WTC11 (cell line): Measurements from ENCODE around the gene CDC25B.

Experiments used
- AR ChIP-seq: fragments of 250-450 bp; sonication (Bioruptor Pico); IDR thresholded peaks from 2 replicates; pipeline ENCODE4 v1.9.0; 2021; ENCODE audit warnings: mild to moderate bottlenecking
- CREM ChIP-seq: sonication (generic); formaldehyde crosslinking; IDR thresholded peaks from 2 replicates; pipeline ENCODE4 v1.8.1; 2022; ENCODE audit warnings: mild to moderate bottlenecking, missing genetic modification reagents, moderate library complexity
- CTCF ChIP-seq: fragments of 200-600 bp; IDR thresholded peaks from 2 replicates; pipeline ENCODE4 v1.8.0; 2022; ENCODE audit warnings: antibody characterized with exemption
- E2F1 ChIP-seq: sonication (generic); formaldehyde crosslinking; IDR thresholded peaks from 2 replicates; pipeline ENCODE4 v1.8.0; 2022; ENCODE audit warnings: mild to moderate bottlenecking, missing genetic modification reagents
- GABPB1 ChIP-seq: sonication (generic); formaldehyde crosslinking; IDR thresholded peaks from 2 replicates; pipeline ENCODE4 v1.8.1; 2023; ENCODE audit warnings: mild to moderate bottlenecking, missing genetic modification reagents
- MAX ChIP-seq: sonication (generic); formaldehyde crosslinking; IDR thresholded peaks from 2 replicates; pipeline ENCODE4 v1.8.0; 2022; ENCODE audit warnings: mild to moderate bottlenecking, missing genetic modification reagents
- NR3C1 ChIP-seq: sonication (generic); formaldehyde crosslinking; conservative IDR thresholded peaks from 2 replicates; pipeline ENCODE4 v1.8.1; 2023; ENCODE audit warnings: low read depth, mild to moderate bottlenecking, missing genetic modification reagents
- USF2 ChIP-seq: sonication (generic); formaldehyde crosslinking; IDR thresholded peaks from 2 replicates; pipeline ENCODE4 v1.8.1; 2023; ENCODE audit warnings: mild to moderate bottlenecking, missing genetic modification reagents, moderate library complexity
- ZNF396 ChIP-seq: fragments of 250-450 bp; sonication (Bioruptor Pico); IDR thresholded peaks from 2 replicates; pipeline ENCODE4 v1.8.0; 2021; ENCODE audit warnings: mild to moderate bottlenecking, moderate library complexity, borderline replicate concordance
- ZNF512 ChIP-seq: sonication (generic); formaldehyde crosslinking; IDR thresholded peaks from 2 replicates; pipeline ENCODE4 v1.8.1; 2022; ENCODE audit warnings: missing genetic modification reagents, borderline replicate concordance
- ZSCAN18 ChIP-seq: fragments of 250-450 bp; sonication (Bioruptor Pico); IDR thresholded peaks from 2 replicates; pipeline ENCODE4 v2.1.2; 2022; ENCODE audit warnings: mild to moderate bottlenecking, moderate library complexity

GRCh38 chr20:3846740-3847428 lies 50.8 kb downstream of the CDC25B start, which contains the start of gene MAVS:
- TF ChIP-seq ZSCAN18 (no peak), AR (CRISPR knock-in tag) (no peak), NR3C1 (CRISPR knock-in tag) (no peak), CREM (no peak), CTCF (no peak), USF2 (CRISPR knock-in tag) (peak; percentile 66; the same call in 1 of the 2 replicates), GABPB1 (peak; percentile 67), E2F1 (CRISPR knock-in tag) (no peak), ZNF396 (no peak), ZNF512 (CRISPR knock-in tag) (no peak), MAX (CRISPR knock-in tag) (peak; percentile 84)
